ENCODE results near the gene MRPL55. TPM values are rescaled to one million over a fixed set of nuclear protein-coding genes. Genes with fewer than 3 reads are reported as not detected.
A peak's percentile ranks its signal among the peaks of the same experiment; 100 is the strongest.

Gene MRPL55
- total RNA-seq, 2 donors from 2014 or later = 36.1 to 36.7 TPM

DNA sequence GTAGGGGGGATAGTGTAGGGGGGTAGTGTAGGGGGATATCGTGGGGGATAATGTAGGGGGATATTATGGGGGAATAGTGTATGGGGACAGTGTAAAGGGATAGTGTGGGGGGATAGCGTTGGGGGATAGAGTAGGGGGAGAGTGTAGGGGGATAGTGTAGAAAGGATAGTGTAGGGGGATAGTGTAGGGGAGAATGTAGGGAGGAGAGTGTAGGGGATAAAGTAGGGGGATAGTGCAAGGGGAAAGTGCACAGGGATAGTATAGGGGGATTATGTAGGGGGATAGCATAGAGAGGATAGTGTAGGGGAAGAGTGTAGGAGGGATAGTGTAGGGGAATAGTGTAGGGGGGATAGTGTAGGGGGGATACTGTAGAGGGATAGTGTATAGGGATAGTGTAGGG, 38.9 kb downstream of the MRPL55 start:
- ATAC-seq (replicated peaks in 1 of 2) = no peak
- H3K9me3 Mint-ChIP-seq = no peaks in the 10 kb centered on the region

DNA sequence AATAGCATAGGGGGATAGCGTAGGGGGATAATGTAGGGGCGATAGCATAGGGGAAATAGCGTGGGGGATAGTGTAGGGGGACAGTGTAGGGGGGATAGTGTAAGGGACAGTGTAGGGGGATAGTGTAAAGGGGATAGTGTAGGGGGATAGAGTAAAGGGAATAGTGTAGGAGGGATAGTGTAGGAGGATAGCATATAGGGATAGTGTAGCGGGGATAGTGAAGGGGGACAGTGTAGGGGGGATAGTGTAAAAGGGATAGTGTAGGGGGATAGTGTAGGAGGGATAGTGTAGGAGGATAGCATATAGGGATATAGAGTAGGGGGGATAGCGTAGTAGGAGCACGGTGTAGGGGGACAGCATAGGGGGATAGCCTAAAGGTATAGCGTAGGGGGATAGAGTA, 40.7 kb downstream of the MRPL55 start:
- H3K4me3 Mint-ChIP-seq = no peak overlapping the region
- ATAC-seq (replicated peaks in 1 of 2) (no peak), DNase-seq (no peak)
- H3K9me3 Mint-ChIP-seq = no peaks in the 10 kb centered on the region
- H3K27me3 Mint-ChIP-seq (ENCODE audit: low read depth) = peaks cover 17% of the 10 kb centered on the region
- H3K4me1 Mint-ChIP-seq (ENCODE audit: low read depth) = no peaks in the 10 kb centered on the region
- no peaks in the 10 kb centered on the region for H3K36me3 Mint-ChIP-seq (ENCODE audit: insufficient read depth in 2 of 2)
- no peak overlapping the region for H3K27ac Mint-ChIP-seq

More for the DNA sequence above, 38.9 kb downstream of the MRPL55 start:
- Mint-ChIP-seq H3K4me1 (ENCODE audit: low read depth) (no peaks in the 10 kb centered on the region), H3K27me3 (ENCODE audit: low read depth) (peaks cover 17% of the 10 kb centered on the region), H3K36me3 (ENCODE audit: insufficient read depth in 2 of 2) (no peaks in the 10 kb centered on the region), H3K4me3 (no peak overlapping the region), H3K27ac (no peak overlapping the region)
- DNase-seq = no peak

DNA sequence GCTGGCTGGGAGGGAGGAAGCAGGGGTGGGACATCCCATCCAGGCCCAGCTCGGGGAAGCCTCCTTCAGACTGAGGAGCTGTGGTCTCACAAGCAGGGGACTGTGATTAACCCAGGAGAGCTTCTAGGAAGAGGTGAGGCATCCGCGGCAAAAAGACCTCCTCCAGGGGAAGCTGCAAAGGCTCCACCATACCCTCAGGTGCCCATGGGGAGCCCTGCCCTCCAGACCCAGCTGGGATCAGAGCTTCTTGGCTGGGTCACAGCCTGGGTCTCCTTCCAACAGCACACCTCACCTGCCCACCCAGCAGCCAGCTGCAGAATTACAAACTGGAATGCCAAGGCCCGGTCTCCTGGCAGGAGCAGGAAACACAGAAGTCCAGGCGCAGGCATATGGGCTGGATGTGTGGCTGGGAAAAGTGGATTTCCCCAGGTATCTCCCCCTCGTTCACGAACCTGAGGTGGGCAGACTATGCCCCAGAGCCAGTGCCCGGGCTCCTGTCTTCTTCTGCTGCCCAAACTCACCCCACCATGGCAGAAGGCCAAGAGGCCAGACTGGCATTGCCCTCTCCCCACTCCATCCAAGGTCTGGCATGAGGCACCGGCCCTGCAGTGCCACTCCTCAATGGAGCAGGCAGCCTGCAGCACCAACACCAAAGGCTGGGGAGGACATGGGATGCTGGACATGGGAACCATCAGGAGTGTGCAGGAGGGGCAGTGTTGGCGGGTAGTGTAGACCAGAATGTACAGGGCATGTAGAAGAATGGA, 42.0 kb downstream of the MRPL55 start:
- Mint-ChIP-seq H3K36me3 (ENCODE audit: insufficient read depth in 2 of 2) (no peaks in the 10 kb centered on the region), H3K4me1 (ENCODE audit: low read depth) (no peaks in the 10 kb centered on the region)

DNA sequence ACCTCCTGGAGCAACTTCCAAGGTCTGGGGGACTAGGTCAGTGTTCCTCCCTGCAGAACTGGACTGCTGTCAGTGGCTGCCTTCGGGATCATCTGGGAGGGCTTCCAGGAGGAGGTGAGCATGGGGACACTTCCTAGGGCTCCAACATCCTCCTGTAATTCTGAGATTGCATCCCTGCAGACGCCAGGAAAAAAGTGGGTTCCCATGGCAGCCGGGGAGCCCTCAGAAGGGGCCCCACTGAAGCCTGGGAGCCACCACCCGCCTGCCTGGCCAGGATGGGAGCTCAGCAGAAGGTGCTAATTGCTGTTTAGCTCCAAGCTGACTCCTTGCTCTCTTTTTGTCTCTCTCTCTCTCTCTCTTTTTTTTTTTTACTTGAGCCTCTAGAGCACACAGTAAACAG, 42.7 kb downstream of the MRPL55 start:
- DNase-seq = no peak
- Mint-ChIP-seq H3K27ac (no peak overlapping the region), H3K36me3 (ENCODE audit: insufficient read depth in 2 of 2) (no peaks in the 10 kb centered on the region), H3K4me1 (ENCODE audit: low read depth) (no peaks in the 10 kb centered on the region), H3K4me3 (no peak overlapping the region), H3K27me3 (ENCODE audit: low read depth) (peaks cover 18% of the 10 kb centered on the region), H3K9me3 (no peaks in the 10 kb centered on the region)
- ATAC-seq (replicated peaks in 1 of 2) = no peak

More for the DNA sequence above, 42.0 kb downstream of the MRPL55 start:
- peaks cover 17% of the 10 kb centered on the region for H3K27me3 Mint-ChIP-seq (ENCODE audit: low read depth)
- DNase-seq (no peak), ATAC-seq (replicated peaks in 1 of 2) (no peak)
- no peak overlapping the region for H3K27ac Mint-ChIP-seq
- no peak overlapping the region for H3K4me3 Mint-ChIP-seq
- no peaks in the 10 kb centered on the region for H3K9me3 Mint-ChIP-seq

DNA sequence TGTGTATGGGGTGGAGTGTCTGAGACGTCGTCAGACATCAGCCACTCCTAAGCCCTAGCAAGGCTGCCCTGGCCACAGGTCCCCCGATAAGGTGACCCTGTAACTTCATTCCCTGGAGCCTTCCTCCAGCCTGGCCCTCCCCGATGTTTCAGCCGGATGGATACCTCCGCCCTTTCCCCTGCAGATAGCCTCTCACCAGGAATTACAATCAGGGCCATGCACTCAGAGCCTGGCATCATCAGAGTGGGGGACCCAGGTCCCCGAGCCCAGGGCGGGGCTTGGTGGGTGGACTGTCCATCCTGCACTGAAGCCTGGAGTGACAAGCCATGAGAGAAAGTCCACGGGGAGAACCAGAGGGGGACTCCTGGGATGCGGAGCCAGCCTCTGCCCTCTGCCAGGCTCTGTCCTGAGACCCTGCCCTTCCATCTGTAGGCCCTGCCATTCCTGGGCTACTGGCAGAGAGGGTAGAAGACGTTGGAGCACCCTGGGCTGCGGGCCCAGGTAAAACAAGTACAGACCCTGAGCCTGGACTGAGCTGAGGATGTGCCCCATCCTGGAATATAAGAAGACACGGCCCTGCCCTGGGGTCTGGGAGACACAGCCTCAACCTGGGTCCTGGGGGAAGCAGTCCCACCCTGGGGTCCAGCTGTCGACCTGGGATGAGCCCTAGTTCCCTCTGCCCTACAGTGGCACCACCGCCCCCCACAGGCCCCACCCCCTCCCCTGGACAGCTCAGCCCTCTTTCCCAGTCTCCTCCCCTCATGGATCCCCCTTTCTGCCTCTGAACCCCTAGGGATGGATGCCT, 43.4 kb downstream of the MRPL55 start:
- Mint-ChIP-seq H3K9me3 (no peaks in the 10 kb centered on the region), H3K4me3 (no peak overlapping the region), H3K36me3 (ENCODE audit: insufficient read depth in 2 of 2) (no peaks in the 10 kb centered on the region), H3K4me1 (ENCODE audit: low read depth) (peaks cover 6% of the 10 kb centered on the region), H3K27ac (no peak overlapping the region), H3K27me3 (ENCODE audit: low read depth) (peaks cover 25% of the 10 kb centered on the region)
- ATAC-seq (replicated peaks in 1 of 2) (no peak), DNase-seq (no peak)

DNA sequence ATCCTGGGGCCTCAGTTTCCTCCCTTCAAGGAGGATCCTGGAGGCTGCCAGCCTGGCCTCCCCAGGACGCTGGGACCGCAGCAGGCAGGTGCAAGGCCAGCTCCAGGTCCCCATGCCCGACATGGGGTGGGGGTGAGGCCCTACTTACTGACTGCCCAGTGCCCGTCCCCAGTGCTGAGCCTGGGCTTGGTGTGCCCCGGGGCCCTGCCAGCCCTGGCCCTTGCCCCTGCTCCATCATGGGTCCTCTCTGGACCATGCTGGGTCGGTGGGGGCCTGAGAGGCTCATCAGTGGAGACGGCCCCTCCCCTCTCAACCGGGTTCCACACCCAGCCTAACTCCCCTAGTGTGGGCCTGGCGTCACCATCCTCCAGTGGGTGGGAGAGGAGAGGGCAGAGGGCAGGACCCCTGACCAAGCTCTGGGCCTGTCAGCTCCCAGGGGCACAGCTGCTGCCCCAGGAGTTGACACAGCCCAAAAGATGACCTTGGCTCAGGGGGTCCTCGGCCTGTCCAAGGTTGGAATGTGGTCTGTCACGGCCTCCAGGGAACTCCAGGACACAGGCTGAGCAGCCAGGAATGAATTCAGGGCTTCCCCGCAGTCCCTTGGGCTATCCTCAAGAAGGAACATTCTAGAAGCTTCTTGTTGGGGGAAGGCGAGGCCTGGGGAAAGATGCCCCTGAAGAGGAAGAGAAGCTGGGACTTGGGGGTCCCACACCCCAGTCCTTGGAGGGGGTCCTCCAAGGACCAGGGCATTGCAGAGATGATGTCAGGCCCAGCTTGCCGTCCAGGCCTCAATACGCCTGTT, 44.2 kb downstream of the MRPL55 start:
- no peaks in the 10 kb centered on the region for H3K9me3 Mint-ChIP-seq
- peaks cover 9% of the 10 kb centered on the region for H3K4me1 Mint-ChIP-seq (ENCODE audit: low read depth)
- no peak overlapping the region for H3K27ac Mint-ChIP-seq
- H3K27me3 Mint-ChIP-seq (ENCODE audit: low read depth) = peaks cover 26% of the 10 kb centered on the region
- H3K4me3 Mint-ChIP-seq = no peak overlapping the region
- H3K36me3 Mint-ChIP-seq (ENCODE audit: insufficient read depth in 2 of 2) = no peaks in the 10 kb centered on the region
- DNase-seq (no peak), ATAC-seq (replicated peaks in 1 of 2) (no peak)

DNA sequence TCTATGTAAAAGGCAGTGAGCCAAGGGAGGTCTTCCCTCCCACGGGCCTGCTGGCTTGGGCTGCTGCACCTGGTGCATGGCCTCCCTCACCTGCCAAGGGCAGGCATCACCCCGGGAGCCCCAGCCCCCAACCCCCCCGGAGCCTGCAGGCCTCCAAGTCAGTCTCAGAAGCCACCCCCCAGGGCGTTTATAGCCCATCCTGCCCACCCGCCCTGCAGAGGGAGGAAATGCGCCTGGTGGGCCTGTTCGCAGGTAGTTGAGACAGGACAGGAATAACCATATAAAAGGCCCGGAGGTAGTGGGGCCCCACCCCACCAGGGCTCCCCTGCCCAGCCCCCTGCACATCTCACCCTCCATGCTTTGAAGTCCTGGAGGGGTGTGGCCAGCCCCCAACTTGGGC, 44.8 kb downstream of the MRPL55 start:
- Mint-ChIP-seq H3K9me3 (no peaks in the 10 kb centered on the region), H3K4me1 (ENCODE audit: low read depth) (peaks cover 9% of the 10 kb centered on the region), H3K27ac (no peak overlapping the region), H3K36me3 (ENCODE audit: insufficient read depth in 2 of 2) (no peaks in the 10 kb centered on the region), H3K27me3 (ENCODE audit: low read depth) (peaks cover 26% of the 10 kb centered on the region), H3K4me3 (no peak overlapping the region)
- ATAC-seq (replicated peaks in 1 of 2) (no peak), DNase-seq (no peak)

DNA sequence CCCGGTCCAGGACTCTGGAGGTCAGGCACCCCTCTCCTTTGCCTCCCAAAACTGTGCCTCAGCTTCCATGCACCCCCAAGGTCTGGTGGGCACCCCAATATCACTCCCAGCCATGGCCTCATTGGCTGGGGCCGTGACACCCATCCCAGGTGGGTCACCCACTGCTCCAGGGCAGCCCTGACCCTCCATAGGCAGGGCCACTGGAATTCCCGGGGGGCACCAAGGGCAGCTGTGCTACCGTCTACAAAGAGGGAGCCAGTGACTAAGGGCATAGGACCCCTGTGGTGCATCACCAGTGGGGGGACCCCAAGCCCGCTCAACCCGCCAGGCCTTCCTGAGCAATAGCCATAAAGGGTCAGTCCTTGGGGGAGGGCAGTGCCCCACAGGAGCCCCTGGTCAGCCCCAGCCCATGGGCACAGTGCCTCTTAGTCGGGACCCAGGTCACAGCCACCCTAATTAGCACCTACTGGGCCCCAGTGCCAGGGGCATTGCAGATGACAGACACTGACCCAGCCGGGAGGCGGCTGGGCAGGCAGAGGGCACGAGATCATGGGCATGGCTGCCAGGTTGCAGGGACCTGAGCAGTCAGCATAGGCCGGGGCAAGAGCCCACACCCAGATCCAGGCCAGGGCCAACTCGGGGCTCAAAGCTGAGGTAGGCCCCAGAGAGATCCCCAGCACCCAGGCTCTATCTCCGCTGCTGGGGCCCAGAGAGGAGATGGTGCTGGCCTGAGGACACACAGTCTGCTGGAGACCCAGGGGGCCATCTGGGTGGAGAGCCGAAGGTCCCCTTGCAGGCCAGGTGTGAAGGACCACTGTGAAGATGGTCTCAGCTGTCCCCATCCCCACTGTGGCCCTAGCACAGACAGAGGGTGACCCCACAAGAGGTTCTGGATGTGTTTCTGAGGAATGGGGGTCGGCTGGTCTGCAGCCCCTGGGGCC, 45.6 kb downstream of the MRPL55 start:
- Mint-ChIP-seq H3K36me3 (ENCODE audit: insufficient read depth in 2 of 2) (no peaks in the 10 kb centered on the region), H3K9me3 (no peaks in the 10 kb centered on the region), H3K4me3 (no peak overlapping the region), H3K4me1 (ENCODE audit: low read depth) (peaks cover 9% of the 10 kb centered on the region), H3K27ac (no peak overlapping the region), H3K27me3 (ENCODE audit: low read depth) (peaks cover 30% of the 10 kb centered on the region)
- DNase-seq = no peak
- no peak for ATAC-seq (replicated peaks in 1 of 2)

DNA sequence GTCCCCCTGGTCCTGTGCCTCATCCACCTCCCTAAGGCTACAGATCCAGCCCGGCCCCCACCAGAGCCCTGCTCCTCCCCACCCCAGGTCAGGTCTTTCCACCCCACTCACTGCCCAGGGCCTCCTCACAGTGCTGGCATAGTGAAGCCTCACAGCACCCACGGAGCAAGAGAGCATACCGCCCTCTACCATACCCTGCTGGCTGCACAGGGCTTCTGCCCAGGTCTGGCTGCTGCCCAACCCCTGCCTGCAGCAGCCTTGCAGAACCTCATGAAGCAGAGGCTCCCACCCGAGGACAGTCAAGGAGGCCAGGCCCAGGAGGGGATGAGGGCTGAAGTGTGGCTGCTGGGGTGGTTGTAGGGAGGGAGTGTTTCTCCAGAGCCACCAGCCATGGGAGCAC, 46.3 kb downstream of the MRPL55 start:
- H3K27ac Mint-ChIP-seq = no peak overlapping the region
- peaks cover 9% of the 10 kb centered on the region for H3K4me1 Mint-ChIP-seq (ENCODE audit: low read depth)
- DNase-seq = no peak
- ATAC-seq (replicated peaks in 1 of 2) = no peak
- peaks cover 36% of the 10 kb centered on the region for H3K27me3 Mint-ChIP-seq (ENCODE audit: low read depth)
- H3K9me3 Mint-ChIP-seq = no peaks in the 10 kb centered on the region
- no peaks in the 10 kb centered on the region for H3K36me3 Mint-ChIP-seq (ENCODE audit: insufficient read depth in 2 of 2)
- H3K4me3 Mint-ChIP-seq = no peak overlapping the region

DNA sequence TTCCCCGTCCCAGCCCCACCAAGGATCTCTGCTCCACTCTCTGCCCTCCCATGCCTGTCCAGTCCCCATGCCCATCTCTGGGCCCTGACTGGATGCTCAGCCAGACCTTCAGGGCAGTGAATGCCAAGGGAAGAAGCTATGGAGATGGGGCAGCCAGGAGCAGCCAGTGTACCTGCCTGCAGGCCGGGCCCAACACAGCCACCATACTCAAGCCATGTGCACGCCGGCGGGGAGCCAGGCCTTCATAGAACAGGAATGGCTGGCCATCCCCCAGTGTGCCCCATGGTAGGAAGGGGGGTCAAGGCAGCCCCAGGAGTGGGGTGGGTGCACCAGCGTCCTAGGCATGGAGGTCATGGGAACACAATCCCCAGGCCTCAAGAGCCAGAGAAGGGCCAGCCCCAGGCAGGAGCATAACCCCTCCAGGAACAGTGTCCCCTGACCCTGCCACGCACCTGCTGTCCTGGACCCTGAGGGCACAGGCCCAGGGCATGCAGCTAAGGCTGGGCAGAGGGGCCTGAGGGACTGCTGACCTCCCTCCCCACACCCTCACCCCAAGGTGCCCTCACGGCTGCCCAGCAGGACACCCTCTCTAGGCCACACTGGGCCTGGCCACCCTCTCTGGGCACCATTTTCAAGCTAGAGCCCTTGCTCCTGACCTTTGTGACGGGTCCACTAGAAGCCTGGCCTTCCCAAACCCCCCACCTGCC, 46.9 kb downstream of the MRPL55 start:
- Mint-ChIP-seq H3K27me3 (ENCODE audit: low read depth) (peaks cover 41% of the 10 kb centered on the region), H3K4me3 (no peak overlapping the region), H3K27ac (no peak overlapping the region), H3K36me3 (ENCODE audit: insufficient read depth in 2 of 2) (no peaks in the 10 kb centered on the region), H3K4me1 (ENCODE audit: low read depth) (peaks cover 9% of the 10 kb centered on the region), H3K9me3 (no peaks in the 10 kb centered on the region)
- DNase-seq (no peak), ATAC-seq (replicated peaks in 1 of 2) (no peak)

DNA sequence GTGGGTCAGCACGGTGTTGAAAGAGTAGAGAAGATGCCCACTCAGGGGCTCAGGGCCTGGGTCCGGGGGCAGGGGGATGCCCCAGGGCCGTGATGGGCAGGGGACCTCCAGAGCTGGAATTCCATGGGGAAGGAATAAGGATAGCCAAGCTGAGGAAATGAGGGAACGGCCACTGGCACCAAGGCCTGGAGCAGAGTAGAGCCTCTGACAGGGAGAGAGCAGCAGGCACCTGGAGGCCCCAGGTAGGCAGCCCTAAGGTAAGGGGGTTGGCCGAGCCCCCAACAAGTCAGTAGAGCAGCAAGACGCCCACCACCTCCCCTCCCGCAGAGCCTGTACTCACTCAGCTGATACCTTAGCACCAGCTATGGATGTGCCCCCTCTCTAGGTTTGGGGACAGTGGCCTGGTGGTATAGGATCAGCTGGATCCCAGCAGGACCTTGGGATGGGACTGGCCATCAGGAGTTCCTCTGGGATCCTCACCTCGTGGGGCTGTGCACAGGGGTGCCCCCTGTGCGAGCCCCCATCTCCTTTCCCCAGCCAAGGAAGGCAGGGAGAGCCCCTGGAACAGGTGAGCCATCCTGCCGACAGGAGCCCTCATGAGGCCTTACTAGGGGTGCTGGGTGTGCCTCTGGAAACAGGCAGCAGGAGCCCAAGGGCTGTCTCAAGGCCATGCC, 47.6 kb downstream of the MRPL55 start:
- Mint-ChIP-seq H3K4me3 (peak overlapping the region in 1 of 2 donors; percentile 66), H3K27ac (no peak overlapping the region), H3K36me3 (ENCODE audit: insufficient read depth in 2 of 2) (no peaks in the 10 kb centered on the region), H3K4me1 (ENCODE audit: low read depth) (peaks cover 9% of the 10 kb centered on the region), H3K27me3 (ENCODE audit: low read depth) (peaks cover 44% of the 10 kb centered on the region), H3K9me3 (no peaks in the 10 kb centered on the region)
- no peak for ATAC-seq (replicated peaks in 1 of 2)
- no peak for DNase-seq
